A549 (cell line): ENCODE results near the gene LCE5A. TPM values are rescaled to one million over a fixed set of nuclear protein-coding genes. Genes with fewer than 3 reads are reported as not detected.
A peak's percentile ranks its signal among the peaks of the same experiment; 100 is the strongest.

Experiments
- ATAC-seq, 2 experiments: fragments of 200-7000 bp in 1 of 2; fragments of >200 bp in 1 of 2; cut with Nextera tagmentation in 1 of 2; cut with Tn5 transposase in 1 of 2; 3 replicates each; pipeline versions ENCODE4 v1.8.0 to v1.9.1; 2018 to 2020; ENCODE audit warnings: mild to moderate bottlenecking in 1 of 2, moderate library complexity in 1 of 2
- CTCF ChIA-PET: fragments of 300-600 bp; sonication (Branson Sonifier 250); formaldehyde crosslinking; extraction: SDS; loops from one replicate; lab custom pipeline; 2021; ENCODE audit warnings: antibody characterized with exemption, inconsistent platforms; lab: Yijun Ruan, JAX
- POLR2A ChIA-PET: fragments of 350-600 bp; formaldehyde crosslinking; extraction: SDS; loops from one replicate; lab custom pipeline; 2021; ENCODE audit warnings: antibody characterized with exemption, inconsistent platforms; lab: Yijun Ruan, JAX
- DNase-seq, 2 experiments: peaks; one replicate each; pipeline versions ENCODE4 v3.0.0 to v3.0.0-alpha.2; 2011 to 2016; ENCODE audit warnings: low read depth in 1 of 2, low spot score in 1 of 2
- FAIRE-seq: peaks from 2 replicates; lab custom pipeline; 2011; peaks lifted over from hg19 to GRCh38; lab: Jason Lieb, UNC
- H3K27ac ChIP-seq, 2 experiments: fragments of >200 bp; sonication (Bioruptor Twin); formaldehyde crosslinking; 3 replicates each; pipeline ENCODE4 v1.5.1; 2016 to 2017
- H3K4me1 ChIP-seq: fragments of >200 bp; sonication (Bioruptor Twin); formaldehyde crosslinking; 3 replicates; pipeline ENCODE4 v1.6.1; 2016
- H3K4me2 ChIP-seq: fragments of >200 bp; sonication (Bioruptor Twin); formaldehyde crosslinking; 3 replicates; pipeline ENCODE4 v1.6.1; 2016
- H3K4me3 ChIP-seq: fragments of >200 bp; sonication (Bioruptor Twin); formaldehyde crosslinking; 3 replicates; pipeline ENCODE4 v1.5.1; 2016
- H3K9me3 ChIP-seq: fragments of >200 bp; sonication (Bioruptor Twin); formaldehyde crosslinking; 3 replicates; pipeline ENCODE4 v1.6.1; 2016
- CEBPB ChIP-seq, 2 experiments: fragments of >200 bp in 1 of 2; sonication (Bioruptor Twin) in 1 of 2; formaldehyde crosslinking in 1 of 2; IDR thresholded peaks; 2 replicates each; pipeline ENCODE4 v1.6.1; 2012 to 2016
- CTCF ChIP-seq: fragments of >200 bp; sonication (Bioruptor Twin); formaldehyde crosslinking; IDR thresholded peaks from 3 replicates; pipeline ENCODE4 v1.5.1; 2016
- EHMT2 ChIP-seq: fragments of 200-600 bp; sonication (generic); IDR thresholded peaks from 2 replicates; pipeline ENCODE4 v1.6.1; 2016; ENCODE audit warnings: antibody characterized with exemption, low read depth, mild to moderate bottlenecking, moderate library complexity
- ESRRA ChIP-seq: fragments of 150-350 bp; IDR thresholded peaks from 2 replicates; pipeline ENCODE4 v1.6.1; 2014; ENCODE audit warnings: mild to moderate bottlenecking, low read length, borderline replicate concordance
- FOXS1 ChIP-seq: fragments of 250-450 bp; sonication (Bioruptor Pico); IDR thresholded peaks from 2 replicates; pipeline ENCODE4 v1.5.0; 2020; ENCODE audit warnings: mild to moderate bottlenecking, moderate library complexity
- HEYL ChIP-seq: fragments of 250-450 bp; sonication (Bioruptor Pico); IDR thresholded peaks from 2 replicates; pipeline ENCODE4 v1.8.0; 2021; ENCODE audit warnings: mild to moderate bottlenecking, moderate library complexity
- HOXB13 ChIP-seq: fragments of 250-450 bp; sonication (Bioruptor Pico); IDR thresholded peaks from 2 replicates; pipeline ENCODE4 v1.5.0; 2020; ENCODE audit warnings: low read depth, mild to moderate bottlenecking, moderate library complexity
- JUN ChIP-seq, 2 experiments: fragments of >200 bp; sonication (Bioruptor Twin); formaldehyde crosslinking; IDR thresholded peaks; 2 replicates in 1 of 2; 3 replicates in 1 of 2; pipeline ENCODE4 v1.6.1; 2016 to 2017
- MAX ChIP-seq: IDR thresholded peaks from 2 replicates; pipeline ENCODE4 v1.6.1; 2012
- NFE2L2 ChIP-seq: fragments of 150-350 bp; conservative IDR thresholded peaks from 2 replicates; pipeline ENCODE4 v1.6.1; 2014; ENCODE audit warnings: low read length
- NR3C1 ChIP-seq: fragments of >200 bp; sonication (Bioruptor Twin); formaldehyde crosslinking; IDR thresholded peaks from 3 replicates; pipeline ENCODE4 v1.6.1; 2017
- PHF8 ChIP-seq: fragments of 200-600 bp; sonication (generic); IDR thresholded peaks from 2 replicates; pipeline ENCODE4 v1.6.1; 2016; ENCODE audit warnings: low read depth, mild to moderate bottlenecking, antibody characterized with exemption, moderate library complexity, borderline replicate concordance
- POLR2AphosphoS2 ChIP-seq: conservative IDR thresholded peaks from 2 replicates; pipeline ENCODE4 v1.6.1; 2012; ENCODE audit warnings: low read length, improper control_type of control experiment, inconsistent platforms
- SMC3 ChIP-seq: fragments of >200 bp; sonication (Bioruptor Twin); formaldehyde crosslinking; IDR thresholded peaks from 3 replicates; pipeline ENCODE4 v1.6.1; 2018; ENCODE audit warnings: inconsistent platforms
- WGBS: methylation state at CpG from one replicate; pipeline ENCODE4 v1.1.6; 2017; ENCODE audit errors: missing lambda C conversion rate; 5-methylcytosine and 5-hydroxymethylcytosine counted together
- polyA minus RNA-seq: library from RNA; depleted of rRNA, polyadenylated mRNA; stranded (reverse); fragments of >200 nt; gene quantifications from 2 replicates; pipeline ENCODE4 v1.2.3, GENCODE V29; 2011; rRNA and poly(A)+ RNA removed
- polyA plus RNA-seq, 4 experiments: library from polyadenylated mRNA; depleted of rRNA in 3 of 4; stranded (reverse); fragments of >200 nt; fragmentation: RNase III in 1 of 4; extraction: RNeasy Plus Mini Kit Qiagen cat#74134 plus additional on column Dnase treatment in 1 of 4; gene quantifications; 2 replicates in 3 of 4; 3 replicates in 1 of 4; pipeline ENCODE4 v1.2.3, GENCODE V29; 2011 to 2017
- TF ChIP-seq, protein P1 (sequence below): fragments of 200-600 bp; sonication (generic); IDR thresholded peaks from 2 replicates; pipeline ENCODE4 v1.6.1; 2016; ENCODE audit warnings: antibody characterized with exemption, mild to moderate bottlenecking, moderate library complexity
- TF ChIP-seq, protein P2 (sequence below): IDR thresholded peaks from 2 replicates; pipeline ENCODE4 v1.6.1; 2012; ENCODE audit warnings: low read depth, borderline replicate concordance

LCE5A gene, protein sequence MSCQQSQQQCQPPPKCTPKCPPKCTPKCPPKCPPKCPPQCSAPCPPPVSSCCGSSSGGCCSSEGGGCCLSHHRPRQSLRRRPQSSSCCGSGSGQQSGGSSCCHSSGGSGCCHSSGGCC
- not detected in 2 replicates for polyA plus RNA-seq (2011; rRNA removed)
- not detected in 2 replicates for polyA plus RNA-seq (2012; cell fraction: cytosol; rRNA removed)
- polyA plus RNA-seq (2012; cell fraction: nucleus; rRNA removed) = 0.17 TPM in 1 of 2 replicates, not detected in the other
- polyA plus RNA-seq (2017; fragmentation: RNase III; extraction: RNeasy Plus Mini Kit Qiagen cat#74134 plus additional on column Dnase treatment) = not detected in 3 replicates
- not detected in 2 replicates for polyA minus RNA-seq

DNA sequence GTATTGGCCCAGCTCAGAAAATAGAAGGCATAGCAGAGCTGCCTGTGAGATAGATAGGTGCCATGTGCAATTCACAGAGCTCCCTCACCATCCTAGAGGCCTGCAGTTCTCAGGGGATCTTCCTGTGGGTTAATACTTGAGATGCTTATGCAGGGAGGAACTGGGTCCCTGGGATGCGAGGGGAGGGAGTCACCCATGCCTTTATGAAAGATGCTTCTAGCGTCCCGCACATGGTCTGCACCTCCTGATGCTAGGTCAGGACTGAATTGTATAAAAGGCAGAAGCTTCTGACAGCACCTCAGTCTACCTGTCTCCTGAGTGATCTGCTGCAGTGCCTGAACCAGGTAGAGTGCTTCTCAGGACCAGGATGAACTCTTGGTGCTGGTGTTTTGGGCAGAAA, at the start of gene LCE5A:
Gene LCE5A (plus strand): TSS at position 301 of the 400 bp plus-strand sequence. CDS start 732 bp downstream, outside the sequence.
- H3K4me3 ChIP-seq = no peak within 1 kb of the TSS
- DNase-seq (no peak), ATAC-seq (no peak), FAIRE-seq (no peak)
- H3K9me3 ChIP-seq = no peaks in the 10 kb centered on the region
- ChIA-PET POLR2A (no interaction called here), CTCF (interaction anchor here (0.6 to 2.2 kb wide), 6 partner anchors 9 to 233 kb away, joined by 3 to 8 read pairs (median 4); no protein-coding TSS in a partner anchor)
- 96% methylated on average over 3 of the region's 3 CpGs for WGBS
- H3K4me2 ChIP-seq = no peak within 1 kb of the TSS
- TF ChIP-seq FOXS1 (no peak), NFE2L2 (no peak)
- TF ChIP-seq, protein P1, sequence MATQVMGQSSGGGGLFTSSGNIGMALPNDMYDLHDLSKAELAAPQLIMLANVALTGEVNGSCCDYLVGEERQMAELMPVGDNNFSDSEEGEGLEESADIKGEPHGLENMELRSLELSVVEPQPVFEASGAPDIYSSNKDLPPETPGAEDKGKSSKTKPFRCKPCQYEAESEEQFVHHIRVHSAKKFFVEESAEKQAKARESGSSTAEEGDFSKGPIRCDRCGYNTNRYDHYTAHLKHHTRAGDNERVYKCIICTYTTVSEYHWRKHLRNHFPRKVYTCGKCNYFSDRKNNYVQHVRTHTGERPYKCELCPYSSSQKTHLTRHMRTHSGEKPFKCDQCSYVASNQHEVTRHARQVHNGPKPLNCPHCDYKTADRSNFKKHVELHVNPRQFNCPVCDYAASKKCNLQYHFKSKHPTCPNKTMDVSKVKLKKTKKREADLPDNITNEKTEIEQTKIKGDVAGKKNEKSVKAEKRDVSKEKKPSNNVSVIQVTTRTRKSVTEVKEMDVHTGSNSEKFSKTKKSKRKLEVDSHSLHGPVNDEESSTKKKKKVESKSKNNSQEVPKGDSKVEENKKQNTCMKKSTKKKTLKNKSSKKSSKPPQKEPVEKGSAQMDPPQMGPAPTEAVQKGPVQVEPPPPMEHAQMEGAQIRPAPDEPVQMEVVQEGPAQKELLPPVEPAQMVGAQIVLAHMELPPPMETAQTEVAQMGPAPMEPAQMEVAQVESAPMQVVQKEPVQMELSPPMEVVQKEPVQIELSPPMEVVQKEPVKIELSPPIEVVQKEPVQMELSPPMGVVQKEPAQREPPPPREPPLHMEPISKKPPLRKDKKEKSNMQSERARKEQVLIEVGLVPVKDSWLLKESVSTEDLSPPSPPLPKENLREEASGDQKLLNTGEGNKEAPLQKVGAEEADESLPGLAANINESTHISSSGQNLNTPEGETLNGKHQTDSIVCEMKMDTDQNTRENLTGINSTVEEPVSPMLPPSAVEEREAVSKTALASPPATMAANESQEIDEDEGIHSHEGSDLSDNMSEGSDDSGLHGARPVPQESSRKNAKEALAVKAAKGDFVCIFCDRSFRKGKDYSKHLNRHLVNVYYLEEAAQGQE = no peak
- H3K4me1 ChIP-seq = peaks cover 27% of the 10 kb centered on the region
- H3K27ac ChIP-seq = peak within 1 kb of the TSS; percentile 16 to 65; a peak in 5 of 6 replicates

GRCh38 chr1:152461544-152461943, 49.1 kb upstream of the LCE5A start:
- DNase-seq (peak in 1 of 2 experiments; percentile 78), ATAC-seq (peak; percentile 40 to 76; a peak in 3 of 6 replicates), FAIRE-seq (no peak)
- ChIA-PET CTCF (interaction anchor here (1.1 to 4.5 kb wide), 3 partner anchors 18 to 276 kb away, joined by 3 to 161 read pairs (median 5); no protein-coding TSS in a partner anchor), POLR2A (no interaction called here)
- Histone ChIP-seq H3K4me2 (no peak overlapping the region), H3K27ac (no peak overlapping the region), H3K9me3 (peaks cover 8% of the 10 kb centered on the region; the same call in 2 of the 3 replicates), H3K4me3 (no peak overlapping the region), H3K4me1 (no peaks in the 10 kb centered on the region)
- 6% methylated on average over 6 of the region's 6 CpGs for WGBS
- TF ChIP-seq NR3C1 = no peak
- no peak for TF ChIP-seq PHF8
- peak; percentile 28; the same call in 1 of the 3 replicates for TF ChIP-seq SMC3
- peak; percentile 58 for TF ChIP-seq CTCF
- TF ChIP-seq MAX = no peak
- TF ChIP-seq POLR2AphosphoS2 = no peak
- TF ChIP-seq JUN (IDR thresholded peaks at IDR 0.05) = no peak
- no peak for TF ChIP-seq EHMT2
- no peak for TF ChIP-seq HOXB13 (CRISPR knock-in tag)
- peak in 1 of 2 experiments; percentile 51; a peak in 1 of 4 replicates for TF ChIP-seq CEBPB (IDR thresholded peaks at IDR 0.05)
- TF ChIP-seq ESRRA = no peak
- TF ChIP-seq, protein P2, sequence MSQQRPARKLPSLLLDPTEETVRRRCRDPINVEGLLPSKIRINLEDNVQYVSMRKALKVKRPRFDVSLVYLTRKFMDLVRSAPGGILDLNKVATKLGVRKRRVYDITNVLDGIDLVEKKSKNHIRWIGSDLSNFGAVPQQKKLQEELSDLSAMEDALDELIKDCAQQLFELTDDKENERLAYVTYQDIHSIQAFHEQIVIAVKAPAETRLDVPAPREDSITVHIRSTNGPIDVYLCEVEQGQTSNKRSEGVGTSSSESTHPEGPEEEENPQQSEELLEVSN = no peak
- TF ChIP-seq HEYL (CRISPR knock-in tag) = no peak
